Activated naive CD8-positive, alpha-beta T cell treated with anti-CD3 and anti-CD28 coated beads, Interleukin-2, amount 50 U/mL, for 24 hours (primary cell): ENCODE measurements around the gene MICB.
A peak's percentile ranks its signal among the peaks of the same experiment; 100 is the strongest.

Experiments
- ATAC-seq: fragments of 150-1000 bp; cut with Tn5 transposase; one replicate; pipeline ENCODE4 v1.10.0; 2021
- DNase-seq: peaks from one replicate; pipeline ENCODE4 v3.0.0; 2021
- H3K27ac Mint-ChIP-seq: one replicate; pipeline ENCODE4 v1.8.0; 2021; ENCODE audit warnings: mild to moderate bottlenecking, mixed read lengths
- H3K27me3 Mint-ChIP-seq: one replicate; pipeline ENCODE4 v1.8.0; 2021; ENCODE audit warnings: mixed read lengths
- H3K36me3 Mint-ChIP-seq: one replicate; pipeline ENCODE4 v1.8.0; 2021; ENCODE audit warnings: low read depth, mixed read lengths
- H3K4me1 Mint-ChIP-seq: one replicate; pipeline ENCODE4 v1.8.0; 2021; ENCODE audit warnings: mixed read lengths
- H3K4me3 Mint-ChIP-seq: one replicate; pipeline ENCODE4 v1.8.0; 2021; ENCODE audit warnings: mild to moderate bottlenecking, moderate library complexity, mixed read lengths
- H3K9me3 Mint-ChIP-seq: one replicate; pipeline ENCODE4 v1.8.0; 2021; ENCODE audit warnings: mixed read lengths

Gene MICB

DNA sequence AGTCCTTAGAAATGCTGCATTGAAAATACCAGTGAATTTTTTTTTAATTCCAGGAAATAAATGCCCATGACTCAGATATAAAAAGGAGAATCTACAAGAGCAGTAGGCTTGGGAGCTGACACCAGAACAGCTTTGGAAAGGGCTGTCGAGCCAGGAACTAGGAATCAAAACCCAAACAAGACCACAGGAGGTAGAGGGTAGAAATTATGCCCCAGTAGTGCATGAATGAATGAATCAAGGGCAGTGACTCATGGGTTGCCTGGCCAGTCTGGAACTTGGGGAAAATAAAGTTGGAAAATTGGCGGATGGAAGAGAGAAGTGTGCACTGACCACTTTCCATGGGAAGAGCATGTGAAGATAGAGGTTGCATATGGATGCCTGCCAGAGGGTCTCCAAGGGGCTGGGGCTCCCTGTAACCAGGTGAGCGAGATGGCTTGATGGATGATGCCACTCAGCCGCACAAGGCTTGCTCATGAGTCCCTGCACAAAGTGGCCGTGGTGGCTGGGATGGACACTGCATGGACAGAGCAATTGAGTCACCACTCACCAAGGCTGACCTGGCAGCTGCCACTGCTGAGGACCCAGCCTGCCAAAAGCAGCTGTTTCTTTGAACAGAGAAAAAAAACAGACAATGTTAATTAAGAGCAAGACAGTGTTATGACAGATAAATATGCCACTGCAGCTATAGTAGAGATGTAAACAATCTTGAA lies 15.7 kb downstream of the MICB start:
- Mint-ChIP-seq H3K27me3 (peaks cover 8% of the 10 kb centered on the region), H3K9me3 (no peaks in the 10 kb centered on the region), H3K4me3 (no peak overlapping the region), H3K27ac (no peak overlapping the region), H3K4me1 (no peaks in the 10 kb centered on the region), H3K36me3 (peaks cover 7% of the 10 kb centered on the region)
- DNase-seq: no peak
- ATAC-seq: no peak

- no peak for DNase-seq
- Mint-ChIP-seq H3K27me3 (peaks cover 3% of the 10 kb centered on the region), H3K36me3 (no peaks in the 10 kb centered on the region), H3K4me1 (no peaks in the 10 kb centered on the region), H3K27ac (no peak overlapping the region), H3K9me3 (no peaks in the 10 kb centered on the region), H3K4me3 (no peak overlapping the region)
- no peak for ATAC-seq
Observed at GRCh38 chr6:31521835-31522234, 23.9 kb downstream of the MICB start.

- Mint-ChIP-seq H3K36me3 (peaks cover 11% of the 10 kb centered on the region), H3K27me3 (no peaks in the 10 kb centered on the region), H3K9me3 (no peaks in the 10 kb centered on the region), H3K27ac (no peak overlapping the region), H3K4me1 (no peaks in the 10 kb centered on the region), H3K4me3 (no peak overlapping the region)
- ATAC-seq (no peak), DNase-seq (no peak)
Observed at GRCh38 chr6:31525553-31525931, 27.6 kb downstream of the MICB start.

DNA sequence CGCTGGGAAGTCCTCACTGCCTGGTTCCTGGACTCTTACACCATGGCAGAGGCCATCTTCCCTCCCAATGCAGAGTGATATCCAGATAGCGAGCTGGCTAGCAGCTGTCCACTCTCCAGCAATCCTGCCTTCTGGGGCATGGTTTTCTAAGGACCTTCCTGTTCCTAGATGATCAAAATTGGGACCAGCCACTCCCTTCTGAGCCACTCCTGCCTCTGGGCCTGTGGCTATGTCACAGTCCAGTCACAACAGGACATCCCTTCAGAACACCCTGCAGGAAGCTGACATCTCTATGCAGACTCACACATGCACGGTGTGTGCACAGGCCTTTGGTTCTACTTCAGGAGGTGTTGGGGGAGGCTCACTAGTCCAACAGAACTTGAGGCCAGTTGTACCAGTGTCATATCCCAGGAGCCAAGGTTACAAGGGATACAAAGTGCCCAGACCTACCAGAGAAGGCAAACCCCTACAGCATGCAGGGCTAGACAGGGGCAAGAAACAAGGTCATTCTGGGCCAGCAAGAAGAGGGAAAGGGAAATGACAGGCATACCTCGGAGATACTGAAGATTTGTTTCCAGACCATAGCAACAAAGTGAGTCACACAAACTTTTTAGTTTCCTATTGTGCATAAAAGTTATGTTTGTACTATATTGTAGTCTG lies 28.1 kb downstream of the MICB start:
- no peak for ATAC-seq
- H3K36me3 Mint-ChIP-seq: peaks cover 17% of the 10 kb centered on the region
- H3K4me3 Mint-ChIP-seq: no peak overlapping the region
- no peaks in the 10 kb centered on the region for H3K27me3 Mint-ChIP-seq
- H3K4me1 Mint-ChIP-seq: no peaks in the 10 kb centered on the region
- no peak for DNase-seq
- H3K9me3 Mint-ChIP-seq: no peaks in the 10 kb centered on the region
- H3K27ac Mint-ChIP-seq: no peak overlapping the region

GRCh38 chr6:31528307-31528777 lies 30.4 kb downstream of the MICB start:
- Mint-ChIP-seq H3K4me3 (no peak overlapping the region), H3K4me1 (peaks cover 8% of the 10 kb centered on the region), H3K9me3 (no peaks in the 10 kb centered on the region), H3K27ac (peak overlapping the region; percentile 46), H3K36me3 (peaks cover 35% of the 10 kb centered on the region), H3K27me3 (no peaks in the 10 kb centered on the region)
- ATAC-seq (peak; percentile 6), DNase-seq (no peak)

DNA sequence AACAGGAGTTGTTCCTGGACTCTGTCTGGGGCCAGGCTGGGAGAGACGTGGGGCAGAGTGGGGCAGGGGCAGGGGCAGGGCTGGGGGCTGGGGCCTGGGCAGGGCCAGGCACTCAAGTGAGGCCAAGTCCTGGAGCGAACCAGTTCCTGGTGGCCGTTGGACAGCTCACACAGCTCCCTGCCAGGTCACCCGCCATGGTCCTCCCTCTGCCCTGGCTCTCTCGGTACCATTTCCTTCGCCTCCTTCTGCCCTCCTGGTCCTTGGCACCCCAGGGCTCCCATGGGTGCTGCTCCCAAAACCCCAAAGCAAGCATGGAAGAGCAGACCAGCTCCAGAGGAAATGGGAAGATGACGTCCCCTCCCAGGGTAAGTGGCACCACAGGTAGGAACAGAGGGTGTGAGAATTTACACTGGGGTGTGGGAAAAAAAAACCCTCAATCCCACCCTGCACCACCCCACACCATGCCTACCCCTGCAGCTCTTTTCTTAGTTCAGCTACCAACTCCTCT lies 30.9 kb downstream of the MICB start, which contains the start of gene MCCD1:
Gene MCCD1 (plus strand): TSS at position 142 of the 508 bp plus-strand sequence. CDS start 53 bp downstream, at position 195.
- ATAC-seq (peak; percentile 8), DNase-seq (no peak)
- Mint-ChIP-seq H3K4me3 (no peak within 1 kb of the TSS), H3K4me1 (peaks cover 9% of the 10 kb centered on the region), H3K27ac (peak within 1 kb of the TSS; percentile 46), H3K27me3 (no peaks in the 10 kb centered on the region), H3K9me3 (no peaks in the 10 kb centered on the region), H3K36me3 (peaks cover 40% of the 10 kb centered on the region)

DNA sequence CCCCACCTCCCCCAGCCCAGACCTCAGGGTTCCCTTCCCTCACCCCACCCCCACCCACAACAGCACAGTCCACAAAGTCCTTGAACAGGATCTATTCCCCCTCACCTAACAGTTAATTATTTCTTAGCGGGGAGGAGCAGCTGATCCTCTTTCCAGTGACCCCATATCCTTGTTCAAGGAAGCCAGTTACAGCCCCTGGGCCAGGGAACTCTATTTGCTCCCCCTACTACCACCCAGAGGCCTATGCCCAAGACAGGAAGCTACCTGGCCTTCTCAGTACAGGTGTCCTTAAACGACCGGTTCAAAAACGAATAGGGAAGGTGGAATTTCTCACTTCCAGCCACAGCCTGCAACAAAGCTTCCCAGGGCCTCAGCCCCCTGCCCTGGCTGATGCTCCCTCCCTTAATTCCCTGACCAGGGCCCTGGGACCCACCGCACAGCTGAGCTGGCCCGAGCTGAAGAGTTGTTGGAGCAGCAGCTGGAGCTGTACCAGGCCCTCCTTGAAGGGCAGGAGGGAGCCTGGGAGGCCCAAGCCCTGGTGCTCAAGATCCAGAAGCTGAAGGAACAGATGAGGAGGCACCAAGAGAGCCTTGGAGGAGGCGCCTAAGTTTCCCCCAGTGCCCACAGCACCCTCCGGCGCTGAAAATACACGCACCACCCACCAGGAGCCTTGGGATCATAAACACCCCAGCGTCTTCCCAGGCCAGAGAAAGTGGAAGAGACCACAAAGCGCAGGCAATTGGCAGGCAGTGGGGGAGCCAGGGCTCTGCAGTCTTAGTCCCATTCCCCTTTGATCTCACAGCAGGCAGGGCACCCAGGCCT lies 31.6 kb downstream of the MICB start:
- DNase-seq: no peak
- Mint-ChIP-seq H3K4me1 (peaks cover 9% of the 10 kb centered on the region), H3K36me3 (peaks cover 46% of the 10 kb centered on the region), H3K9me3 (no peaks in the 10 kb centered on the region), H3K27me3 (no peaks in the 10 kb centered on the region), H3K27ac (no peak overlapping the region), H3K4me3 (no peak overlapping the region)
- peak; percentile 26 for ATAC-seq

DNA sequence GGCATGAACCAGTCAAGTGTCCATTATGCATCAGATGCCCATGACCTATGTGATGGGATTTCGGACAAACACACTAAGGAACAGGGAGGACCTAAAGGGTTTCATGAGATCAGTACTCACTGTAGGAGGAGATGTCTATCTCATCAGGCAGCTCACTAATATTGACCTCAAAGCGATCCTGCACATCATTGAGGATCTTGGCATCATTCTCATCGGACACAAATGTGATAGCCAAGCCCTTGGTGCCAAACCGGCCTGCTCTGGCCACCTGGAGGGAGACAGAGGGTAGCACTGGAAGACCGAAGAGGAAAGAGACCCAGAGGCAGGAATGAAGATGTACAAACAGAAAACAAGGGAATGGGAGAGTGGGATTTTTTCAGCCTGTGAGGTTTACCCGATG lies 32.7 kb downstream of the MICB start:
- peaks cover 14% of the 10 kb centered on the region for H3K4me1 Mint-ChIP-seq
- H3K27me3 Mint-ChIP-seq: no peaks in the 10 kb centered on the region
- H3K36me3 Mint-ChIP-seq: peaks cover 57% of the 10 kb centered on the region
- no peak for DNase-seq
- no peak for ATAC-seq
- H3K4me3 Mint-ChIP-seq: no peak overlapping the region
- H3K27ac Mint-ChIP-seq: no peak overlapping the region
- H3K9me3 Mint-ChIP-seq: no peaks in the 10 kb centered on the region

GRCh38 chr6:31531162-31531561 lies 33.2 kb downstream of the MICB start:
- Mint-ChIP-seq H3K36me3 (peaks cover 62% of the 10 kb centered on the region), H3K4me1 (peaks cover 19% of the 10 kb centered on the region), H3K4me3 (no peak overlapping the region), H3K27me3 (no peaks in the 10 kb centered on the region), H3K27ac (no peak overlapping the region), H3K9me3 (no peaks in the 10 kb centered on the region)
- no peak for ATAC-seq
- no peak for DNase-seq

- H3K36me3 Mint-ChIP-seq: peaks cover 69% of the 10 kb centered on the region
Observed at GRCh38 chr6:31531771-31532643, 34.1 kb downstream of the MICB start.

GRCh38 chr6:31532644-31533454 lies 34.9 kb downstream of the MICB start:
- Mint-ChIP-seq H3K4me3 (no peak overlapping the region), H3K36me3 (peaks cover 74% of the 10 kb centered on the region), H3K4me1 (peaks cover 30% of the 10 kb centered on the region), H3K27ac (peak overlapping the region; percentile 59), H3K27me3 (no peaks in the 10 kb centered on the region), H3K9me3 (no peaks in the 10 kb centered on the region)
- DNase-seq (no peak), ATAC-seq (no peak)

More at GRCh38 chr6:31531771-31532643, 34.1 kb downstream of the MICB start:
- ATAC-seq (no peak), DNase-seq (no peak)
- Mint-ChIP-seq H3K27ac (peak overlapping the region; percentile 29), H3K9me3 (no peaks in the 10 kb centered on the region), H3K4me3 (no peak overlapping the region), H3K4me1 (peaks cover 25% of the 10 kb centered on the region), H3K27me3 (no peaks in the 10 kb centered on the region)

GRCh38 chr6:31533455-31533841 lies 35.5 kb downstream of the MICB start:
- Mint-ChIP-seq H3K4me1 (peaks cover 34% of the 10 kb centered on the region), H3K27ac (peak overlapping the region; percentile 59), H3K4me3 (no peak overlapping the region), H3K36me3 (peaks cover 78% of the 10 kb centered on the region), H3K9me3 (no peaks in the 10 kb centered on the region), H3K27me3 (no peaks in the 10 kb centered on the region)
- no peak for ATAC-seq
- DNase-seq: no peak

GRCh38 chr6:31534011-31534410 lies 36.1 kb downstream of the MICB start:
- Mint-ChIP-seq H3K4me1 (peaks cover 40% of the 10 kb centered on the region), H3K36me3 (peaks cover 84% of the 10 kb centered on the region), H3K27ac (no peak overlapping the region), H3K9me3 (no peaks in the 10 kb centered on the region), H3K27me3 (no peaks in the 10 kb centered on the region), H3K4me3 (no peak overlapping the region)
- ATAC-seq (no peak), DNase-seq (no peak)
